GM12864 (cell line): Measurements from ENCODE around the gene IFI30.
A peak's percentile ranks its signal among the peaks of the same experiment; 100 is the strongest.

ENCODE experiments used
- DNase-seq: peaks from one replicate; pipeline ENCODE4 v3.0.0-alpha.2; 2011; ENCODE audit warnings: low read depth
- H3K4me3 ChIP-seq: 2 replicates; pipeline ENCODE4 v1.5.1; 2011; ENCODE audit warnings: mild to moderate bottlenecking, low read depth, low read length, control low read depth
- TF ChIP-seq, protein P1 (sequence below): IDR thresholded peaks from 2 replicates; pipeline ENCODE4 v1.5.1; 2011; ENCODE audit warnings: low read depth, mild to moderate bottlenecking, moderate library complexity, low read length, control low read depth, inconsistent platforms; ENCODE audit errors: missing control alignments

IFI30 gene

GRCh38 chr19:18194554-18195238 lies 21.1 kb downstream of the IFI30 start:
- TF ChIP-seq, protein P1, sequence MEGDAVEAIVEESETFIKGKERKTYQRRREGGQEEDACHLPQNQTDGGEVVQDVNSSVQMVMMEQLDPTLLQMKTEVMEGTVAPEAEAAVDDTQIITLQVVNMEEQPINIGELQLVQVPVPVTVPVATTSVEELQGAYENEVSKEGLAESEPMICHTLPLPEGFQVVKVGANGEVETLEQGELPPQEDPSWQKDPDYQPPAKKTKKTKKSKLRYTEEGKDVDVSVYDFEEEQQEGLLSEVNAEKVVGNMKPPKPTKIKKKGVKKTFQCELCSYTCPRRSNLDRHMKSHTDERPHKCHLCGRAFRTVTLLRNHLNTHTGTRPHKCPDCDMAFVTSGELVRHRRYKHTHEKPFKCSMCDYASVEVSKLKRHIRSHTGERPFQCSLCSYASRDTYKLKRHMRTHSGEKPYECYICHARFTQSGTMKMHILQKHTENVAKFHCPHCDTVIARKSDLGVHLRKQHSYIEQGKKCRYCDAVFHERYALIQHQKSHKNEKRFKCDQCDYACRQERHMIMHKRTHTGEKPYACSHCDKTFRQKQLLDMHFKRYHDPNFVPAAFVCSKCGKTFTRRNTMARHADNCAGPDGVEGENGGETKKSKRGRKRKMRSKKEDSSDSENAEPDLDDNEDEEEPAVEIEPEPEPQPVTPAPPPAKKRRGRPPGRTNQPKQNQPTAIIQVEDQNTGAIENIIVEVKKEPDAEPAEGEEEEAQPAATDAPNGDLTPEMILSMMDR: no peak
- peak overlapping the region; percentile 65 for H3K4me3 ChIP-seq
- no peak for DNase-seq

DNA sequence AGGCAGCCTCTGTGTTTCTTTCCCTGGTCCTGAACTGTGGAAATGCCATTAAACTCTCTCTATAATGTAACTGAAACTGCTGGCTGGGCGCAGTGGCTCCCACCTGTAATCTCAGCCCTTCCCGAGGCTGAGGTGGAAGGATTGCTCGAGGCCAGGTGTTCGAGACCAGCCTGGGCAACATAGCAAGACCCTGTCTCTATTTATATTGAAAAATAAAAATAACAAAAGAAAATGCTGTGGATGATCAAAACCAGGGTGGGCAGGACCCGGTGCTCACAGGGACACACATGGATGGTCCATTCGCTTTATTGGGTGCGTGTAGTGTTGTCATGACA lies 22.9 kb downstream of the IFI30 start:
- DNase-seq: no peak
- no peak overlapping the region for H3K4me3 ChIP-seq
- TF ChIP-seq, protein P1: no peak

DNA sequence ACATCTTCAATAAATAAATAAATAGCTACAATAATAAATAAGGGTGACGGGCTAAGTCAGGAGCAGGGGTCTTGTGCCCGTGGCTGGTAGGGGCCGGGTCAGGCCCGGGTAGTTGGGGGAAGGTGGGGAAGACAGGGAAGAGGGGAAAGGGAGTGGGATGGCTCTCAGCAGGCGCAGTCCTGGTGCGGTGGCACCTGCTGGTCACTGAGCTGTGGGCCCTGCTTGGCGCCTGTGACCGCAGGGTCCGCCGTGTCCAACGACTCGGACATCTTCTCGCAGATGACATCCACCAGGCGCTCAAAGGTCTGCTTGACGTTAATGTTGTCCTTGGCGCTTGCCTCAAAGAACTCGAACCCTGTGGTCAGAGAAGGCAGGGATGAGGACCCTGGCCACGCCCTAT lies 23.7 kb downstream of the IFI30 start:
- TF ChIP-seq, protein P1: no peak
- no peak for DNase-seq
- H3K4me3 ChIP-seq: no peak overlapping the region

GRCh38 chr19:18197941-18198340 lies 24.3 kb downstream of the IFI30 start:
- no peak for DNase-seq
- TF ChIP-seq, protein P1: no peak
- no peak overlapping the region for H3K4me3 ChIP-seq

- DNase-seq: no peak
- TF ChIP-seq, protein P1: no peak
- H3K4me3 ChIP-seq: no peak overlapping the region
Observed at GRCh38 chr19:18198374-18198773, 24.8 kb downstream of the IFI30 start.

GRCh38 chr19:18202397-18202777 lies 28.8 kb downstream of the IFI30 start:
- H3K4me3 ChIP-seq: no peak overlapping the region; the same call in 1 of the 2 replicates
- TF ChIP-seq, protein P1: no peak
- DNase-seq: no peak

GRCh38 chr19:18202778-18203407 lies 29.3 kb downstream of the IFI30 start:
- DNase-seq: no peak
- peak overlapping the region; percentile 71 for H3K4me3 ChIP-seq

More at GRCh38 chr19:18202778-18203407, 29.3 kb downstream of the IFI30 start:
- TF ChIP-seq, protein P1: peak; percentile 43
